H1 (cell line): Measurements from ENCODE around the gene TMEM163. TPM values are rescaled to one million over a fixed set of nuclear protein-coding genes. Genes with fewer than 3 reads are reported as not detected.

Source experiments
- CTCF ChIA-PET: fragments of 300-600 bp; sonication (Branson Sonifier 250); formaldehyde crosslinking; loops from one replicate; lab custom pipeline; 2021; ENCODE audit not compliant: partially characterized antibody; lab: Charles Lee
- POLR2A ChIA-PET: fragments of 300-600 bp; sonication (Branson Sonifier 250); formaldehyde crosslinking; loops from one replicate; lab custom pipeline; 2021; ENCODE audit warnings: inconsistent platforms; ENCODE audit not compliant: partially characterized antibody; lab: Charles Lee
- DNase-seq, 2 experiments: peaks; one replicate each; pipeline versions ENCODE4 v3.0.0 to v3.0.0-alpha.2; 2010 to 2022; ENCODE audit warnings: low spot score in 2 of 2, low read depth in 1 of 2, mixed read lengths in 1 of 2
- FAIRE-seq: peaks from 2 replicates; lab custom pipeline; 2011; peaks lifted over from hg19 to GRCh38; lab: Jason Lieb, UNC
- H2AFZ ChIP-seq: 2 replicates; pipeline ENCODE4 v1.8.1; 2012; ENCODE audit warnings: low read length, inconsistent platforms
- H2AK5ac ChIP-seq: 2 replicates; pipeline ENCODE4 v1.6.1; 2013; ENCODE audit warnings: low read depth, low read length
- H2BK120ac ChIP-seq: replicated peaks from 2 replicates; pipeline ENCODE3; 2013; ENCODE audit warnings: low read depth, low read length, inconsistent platforms
- H2BK12ac ChIP-seq: 2 replicates; pipeline ENCODE4 v1.6.1; 2013; ENCODE audit warnings: low read depth, low read length
- H2BK15ac ChIP-seq: 2 replicates; pipeline ENCODE4 v1.6.1; 2013; ENCODE audit warnings: low read length
- H2BK20ac ChIP-seq: 2 replicates; pipeline ENCODE4 v1.6.1; 2013; ENCODE audit warnings: low read length
- H2BK5ac ChIP-seq: 2 replicates; pipeline ENCODE4 v1.6.1; 2013; ENCODE audit warnings: low read depth, low read length
- H3K14ac ChIP-seq: 2 replicates; pipeline ENCODE4 v1.6.1; 2013; ENCODE audit warnings: inconsistent platforms; ENCODE audit not compliant: insufficient read length
- H3K18ac ChIP-seq: 2 replicates; pipeline ENCODE4 v1.6.1; 2013; ENCODE audit warnings: low read length; ENCODE audit errors: extremely low read depth
- H3K23ac ChIP-seq: 2 replicates; pipeline ENCODE4 v1.6.1; 2013; ENCODE audit warnings: inconsistent platforms; ENCODE audit not compliant: insufficient read length
- H3K23me2 ChIP-seq: 2 replicates; pipeline ENCODE4 v1.6.1; 2013; ENCODE audit warnings: low read depth, low read length
- H3K27ac ChIP-seq: 2 replicates; pipeline ENCODE4 v1.6.1; 2011; ENCODE audit warnings: low read depth, low read length, inconsistent platforms
- H3K27me3 ChIP-seq, 4 experiments: replicated peaks in 1 of 4; 1 replicate in 1 of 4; 2 replicates in 3 of 4; pipeline versions ENCODE4 v1.6.1 to v1.8.1; 2011 to 2013; ENCODE audit warnings: low read length in 3 of 4, mild to moderate bottlenecking in 3 of 4, inconsistent platforms in 2 of 4, mixed read lengths in 2 of 4, moderate library complexity in 1 of 4; ENCODE audit not compliant: control insufficient read depth in 3 of 4, insufficient read depth in 3 of 4; ENCODE audit errors: extremely low read depth in 1 of 4
- H3K36me3 ChIP-seq, 4 experiments: 2 replicates each; pipeline versions ENCODE4 v1.6.1 to v1.8.1; 2011 to 2013; ENCODE audit warnings: mild to moderate bottlenecking in 4 of 4, low read length in 3 of 4, moderate library complexity in 2 of 4, control low read depth in 1 of 4, inconsistent platforms in 1 of 4; ENCODE audit not compliant: insufficient read depth in 4 of 4, control insufficient read depth in 2 of 4
- H3K4ac ChIP-seq: replicated peaks from 2 replicates; pipeline ENCODE3; 2013; ENCODE audit warnings: low read length, low read depth, mixed read lengths, inconsistent platforms; ENCODE audit not compliant: insufficient read length
- H3K4me1 ChIP-seq, 4 experiments: replicated peaks in 1 of 4; 1 replicate in 1 of 4; 2 replicates in 3 of 4; pipeline versions ENCODE4 v1.6.1 to v1.8.1; 2011 to 2013; ENCODE audit warnings: low read length in 3 of 4, inconsistent platforms in 2 of 4, mixed read lengths in 1 of 4; ENCODE audit not compliant: insufficient read depth in 4 of 4, control insufficient read depth in 3 of 4
- H3K4me2 ChIP-seq, 2 experiments: 2 replicates each; pipeline versions ENCODE4 v1.6.1 to v1.8.1; 2011 to 2013; ENCODE audit warnings: low read depth in 2 of 2, low read length in 2 of 2, control low read depth in 1 of 2, inconsistent platforms in 1 of 2, mild to moderate bottlenecking in 1 of 2; ENCODE audit not compliant: insufficient read depth in 1 of 2
- H3K4me3 ChIP-seq, 4 experiments: fragments of 200-600, 300-600 bp in 1 of 4; sonication (generic), shearing (Covaris generic), sonication (Bioruptor Twin) in 1 of 4; 2 replicates each; pipeline versions ENCODE4 v1.5.1 to v1.8.1; 2011 to 2016; ENCODE audit warnings: low read length in 4 of 4, low read depth in 3 of 4, control low read depth in 2 of 4, inconsistent platforms in 2 of 4, mild to moderate bottlenecking in 2 of 4, mixed read lengths in 1 of 4, moderate library complexity in 1 of 4; ENCODE audit not compliant: insufficient read depth in 2 of 4; ENCODE audit errors: extremely low read depth in 1 of 4
- H3K56ac ChIP-seq: replicated peaks from 2 replicates; pipeline ENCODE3; 2013; ENCODE audit warnings: low read depth, mild to moderate bottlenecking, mixed read lengths, low read length, inconsistent platforms; ENCODE audit not compliant: insufficient read length
- H3K79me1 ChIP-seq: 2 replicates; pipeline ENCODE4 v1.6.1; 2013; ENCODE audit warnings: low read depth, low read length, control low read depth
- H3K79me2 ChIP-seq, 2 experiments: 2 replicates each; pipeline versions ENCODE4 v1.6.1 to v1.8.1; 2012 to 2013; ENCODE audit warnings: low read length in 2 of 2, mild to moderate bottlenecking in 2 of 2, inconsistent platforms in 1 of 2; ENCODE audit not compliant: insufficient read depth in 2 of 2, control insufficient read depth in 1 of 2
- H3K9ac ChIP-seq, 4 experiments: replicated peaks in 1 of 4; 1 replicate in 1 of 4; 2 replicates in 3 of 4; pipeline versions ENCODE4 v1.6.1 to v1.8.1; 2011 to 2013; ENCODE audit warnings: low read depth in 3 of 4, low read length in 3 of 4, control low read depth in 2 of 4, mild to moderate bottlenecking in 2 of 4, moderate library complexity in 2 of 4, inconsistent platforms in 1 of 4; ENCODE audit errors: extremely low read depth in 1 of 4
- H3K9me3 ChIP-seq, 2 experiments: 2 replicates each; pipeline versions ENCODE4 v1.6.1 to v1.8.1; 2012 to 2013; ENCODE audit warnings: mild to moderate bottlenecking in 2 of 2, moderate library complexity in 2 of 2, control low read depth in 1 of 2, inconsistent platforms in 1 of 2, low read depth in 1 of 2, low read length in 1 of 2, mixed read lengths in 1 of 2; ENCODE audit not compliant: insufficient read depth in 2 of 2
- H4K20me1 ChIP-seq, 2 experiments: replicated peaks in 1 of 2; 2 replicates each; pipeline versions ENCODE3 to v1.8.1; 2011 to 2013; ENCODE audit warnings: inconsistent platforms in 2 of 2, low read length in 2 of 2, mild to moderate bottlenecking in 1 of 2; ENCODE audit not compliant: insufficient read depth in 2 of 2, control insufficient read depth in 1 of 2
- H4K5ac ChIP-seq: 2 replicates; pipeline ENCODE4 v1.6.1; 2013; ENCODE audit warnings: low read length, low read depth, mixed read lengths, inconsistent platforms; ENCODE audit not compliant: insufficient read length
- H4K8ac ChIP-seq: 2 replicates; pipeline ENCODE4 v1.8.0; 2013; ENCODE audit warnings: mild to moderate bottlenecking, moderate library complexity, low read length, inconsistent platforms; ENCODE audit not compliant: insufficient read depth; ENCODE audit errors: extremely low read depth
- H4K91ac ChIP-seq: replicated peaks from 2 replicates; pipeline ENCODE3; 2013; ENCODE audit warnings: low read length, mixed read lengths, inconsistent platforms; ENCODE audit not compliant: insufficient read length
- ATF3 ChIP-seq: IDR thresholded peaks from 2 replicates; pipeline ENCODE4 v1.6.1; 2011; ENCODE audit warnings: low read depth, mild to moderate bottlenecking, low read length; ENCODE audit not compliant: insufficient read depth
- CBX5 ChIP-seq: fragments of 300-800, 300-1000 bp; sonication (generic); IDR thresholded peaks from 2 replicates; pipeline ENCODE4 v1.7.1; 2016; ENCODE audit warnings: antibody characterized with exemption, low read length, low read depth
- KDM4A ChIP-seq: IDR thresholded peaks from one replicate; pipeline ENCODE4 v1.7.1; 2012; ENCODE audit warnings: low read depth, mild to moderate bottlenecking, moderate library complexity, low read length, inconsistent platforms; ENCODE audit not compliant: severe bottlenecking
- RBBP5 ChIP-seq: IDR thresholded peaks from 2 replicates; pipeline ENCODE4 v1.7.1; 2012; ENCODE audit warnings: low read depth, mild to moderate bottlenecking, inconsistent platforms, low read length, moderate library complexity, borderline replicate concordance
- RXRA ChIP-seq: IDR thresholded peaks from 2 replicates; pipeline ENCODE4 v1.6.1; 2011; ENCODE audit warnings: low read depth, mild to moderate bottlenecking, low read length, moderate library complexity; ENCODE audit not compliant: insufficient read depth
- SUZ12 ChIP-seq: fragments of 200-600 bp; sonication (generic); IDR thresholded peaks from 2 replicates; pipeline ENCODE4 v1.6.1; 2012; ENCODE audit warnings: mild to moderate bottlenecking, inconsistent platforms, low read length, moderate library complexity, mixed read lengths
- WGBS, 2 experiments: shearing (Covaris generic) in 1 of 2; methylation state at CpG; one replicate each; pipeline versions ENCODE4 v1.1.6 to v1.1.7; 2013 to 2015; ENCODE audit warnings: low lambda C conversion rate in 2 of 2, mixed read lengths in 2 of 2, inconsistent platforms in 1 of 2, low coverage in 1 of 2, missing lambda C conversion rate in 1 of 2; ENCODE audit not compliant: insufficient replicate concordance in 2 of 2, insufficient coverage in 1 of 2, insufficient read length in 1 of 2; ENCODE audit errors: extremely low coverage in 1 of 2, missing lambda C conversion rate in 1 of 2; 5-methylcytosine and 5-hydroxymethylcytosine counted together
- polyA plus RNA-seq, 7 experiments: library from polyadenylated mRNA; depleted of rRNA in 3 of 7; stranded (reverse) in 5 of 7; unstranded in 2 of 7; fragments of >200 nt in 5 of 7; fragments of 200-250 nt in 2 of 7; gene quantifications; 1 replicate in 5 of 7; 2 replicates in 1 of 7; 4 replicates in 1 of 7; pipeline versions ENCODE4 v1.2.1 to v1.2.3, GENCODE V29; 2011 to 2013; ENCODE audit warnings: missing spikeins in 2 of 7, mixed read lengths in 2 of 7
- total RNA-seq: library from RNA; stranded (reverse); fragmentation: NEBNext Ultra II Directional; extraction: Animal tissue kit (Norgen Biotek cat#: 25700); gene quantifications from 2 replicates; pipeline ENCODE4 v1.2.1, GENCODE V29; 2021

The TMEM163 gene
- total and polyA plus RNA-seq, 2 of the 8 experiments (the other 6 are each of a cell fraction or from before 2014, with no cell fraction given), result 2.8 to 3.2 TPM

- Histone ChIP-seq H3K56ac (no peak overlapping the region), H3K79me1 (no peaks in the 10 kb centered on the region), H3K14ac (no peak overlapping the region), H3K27me3 (no peaks in the 10 kb centered on the region), H4K91ac (no peak overlapping the region), H3K9me3 (no peaks in the 10 kb centered on the region), H3K23ac (no peak overlapping the region), H2BK12ac (no peak overlapping the region), H4K5ac (no peak overlapping the region), H2AFZ (no peak overlapping the region)
- no peak for TF ChIP-seq SUZ12
- no peak for TF ChIP-seq KDM4A
- TF ChIP-seq RBBP5, result no peak
- no peak for TF ChIP-seq RXRA
- TF ChIP-seq CBX5, result no peak
- TF ChIP-seq ATF3, result no peak
- TF ChIP-seq, all 59 proteins: peak for 0
- DNase-seq, result no peak
- no peaks in the 10 kb centered on the region for H3K23me2 ChIP-seq
- no peak overlapping the region for H2BK5ac ChIP-seq
- no peak overlapping the region for H2BK20ac ChIP-seq
- no peak overlapping the region for H4K8ac ChIP-seq
- CTCF ChIA-PET, result interaction anchor here (0.9 to 5.7 kb wide), 7 partner anchors 9 to 1255 kb away, joined by 3 to 34 read pairs (median 5); no protein-coding TSS in a partner anchor
- H4K20me1 ChIP-seq, result no peaks in the 10 kb centered on the region
- H3K4me1 ChIP-seq, result no peaks in the 10 kb centered on the region; a peak in 2 of 7 replicates
- no peak overlapping the region for H3K4me3 ChIP-seq
- no peak overlapping the region for H2AK5ac ChIP-seq
- H2BK15ac ChIP-seq, result no peak overlapping the region
- WGBS, 2 experiments, result 87% methylated on average over 6 of the region's 6 CpGs; no CpG with 5 or more reads in 1 of the 2 experiments
- FAIRE-seq, result no peak
- no peak overlapping the region for H3K27ac ChIP-seq
- H3K4ac ChIP-seq, result no peak overlapping the region
- H3K4me2 ChIP-seq, result no peak overlapping the region
- no peaks in the 10 kb centered on the region for H3K79me2 ChIP-seq
- no peaks in the 10 kb centered on the region; a peak in 2 of 8 replicates for H3K36me3 ChIP-seq
- POLR2A ChIA-PET, result no interaction called here
- no peak overlapping the region for H3K9ac ChIP-seq
- H2BK120ac ChIP-seq, result no peak overlapping the region
- H3K18ac ChIP-seq, result no peak overlapping the region
Measured at GRCh38 chr2:134454931-134455330, 263.9 kb downstream of the TMEM163 start.
